Measurements from ENCODE around the gene KCNQ5.

KCNQ5 gene

GRCh38 chr6:73073238-73073637, 451.4 kb downstream of the KCNQ5 start:
- Mint-ChIP-seq H3K4me3 (no peak overlapping the region), H3K27me3 (no peaks in the 10 kb centered on the region), H3K4me1 (no peaks in the 10 kb centered on the region), H3K9me3 (no peaks in the 10 kb centered on the region), H3K36me3 (ENCODE audit: insufficient read depth) (no peaks in the 10 kb centered on the region), H3K27ac (ENCODE audit: low read depth) (no peak overlapping the region)
- DNase-seq (ENCODE audit: low spot score in 2 of 2) = no peak
- ATAC-seq (replicated peaks; ENCODE audit: extremely low read depth, poor library complexity, severe bottlenecking) = no peak

GRCh38 chr6:73074175-73074574, 452.3 kb downstream of the KCNQ5 start:
- Mint-ChIP-seq H3K4me3 (no peak overlapping the region), H3K27me3 (no peaks in the 10 kb centered on the region), H3K36me3 (ENCODE audit: insufficient read depth) (no peaks in the 10 kb centered on the region), H3K4me1 (no peaks in the 10 kb centered on the region), H3K9me3 (no peaks in the 10 kb centered on the region), H3K27ac (ENCODE audit: low read depth) (no peak overlapping the region)
- no peak for DNase-seq (ENCODE audit: low spot score in 2 of 2)
- no peak for ATAC-seq (replicated peaks; ENCODE audit: extremely low read depth, poor library complexity, severe bottlenecking)

DNA sequence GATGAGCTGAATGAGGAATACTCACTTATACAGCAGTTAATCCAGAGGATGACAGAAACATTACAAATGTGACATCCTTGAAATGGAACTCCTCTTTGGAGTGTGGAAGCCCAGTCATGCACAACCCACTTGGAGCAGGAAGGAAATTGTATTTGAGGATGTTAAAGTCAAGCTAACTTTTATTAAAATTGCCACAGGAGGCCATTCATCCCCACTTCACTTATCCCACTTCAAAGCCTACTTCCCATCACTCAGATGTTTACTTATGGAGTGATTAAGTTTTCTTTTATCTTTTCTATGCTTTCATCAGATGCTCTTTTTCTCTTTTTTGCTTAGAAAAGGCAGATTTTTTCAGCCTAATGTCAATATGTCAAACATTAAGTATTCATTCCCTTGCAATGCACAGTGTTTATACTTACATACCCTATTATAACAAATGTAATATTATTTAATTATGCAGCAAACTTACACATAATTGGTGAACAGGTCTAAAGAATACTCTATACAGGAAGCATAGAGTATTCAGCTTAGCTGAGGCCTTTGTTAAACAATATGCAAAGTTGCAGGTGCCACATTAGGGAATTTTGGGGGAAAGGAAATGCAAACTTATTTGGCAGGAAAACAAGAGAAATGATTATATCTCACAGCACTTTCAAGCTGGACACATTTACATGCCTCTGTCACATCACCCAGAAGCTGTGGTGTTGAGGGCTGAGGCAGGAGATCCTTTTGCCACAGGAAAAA, 454.5 kb downstream of the KCNQ5 start:
- DNase-seq (ENCODE audit: low spot score in 2 of 2) (no peak), ATAC-seq (replicated peaks; ENCODE audit: extremely low read depth, poor library complexity, severe bottlenecking) (no peak)
- H3K36me3 Mint-ChIP-seq (ENCODE audit: insufficient read depth) = no peaks in the 10 kb centered on the region
- H3K4me3 Mint-ChIP-seq = no peak overlapping the region
- H3K27me3 Mint-ChIP-seq = no peaks in the 10 kb centered on the region
- H3K27ac Mint-ChIP-seq (ENCODE audit: low read depth) = no peak overlapping the region
- no peaks in the 10 kb centered on the region for H3K9me3 Mint-ChIP-seq
- no peaks in the 10 kb centered on the region for H3K4me1 Mint-ChIP-seq

DNA sequence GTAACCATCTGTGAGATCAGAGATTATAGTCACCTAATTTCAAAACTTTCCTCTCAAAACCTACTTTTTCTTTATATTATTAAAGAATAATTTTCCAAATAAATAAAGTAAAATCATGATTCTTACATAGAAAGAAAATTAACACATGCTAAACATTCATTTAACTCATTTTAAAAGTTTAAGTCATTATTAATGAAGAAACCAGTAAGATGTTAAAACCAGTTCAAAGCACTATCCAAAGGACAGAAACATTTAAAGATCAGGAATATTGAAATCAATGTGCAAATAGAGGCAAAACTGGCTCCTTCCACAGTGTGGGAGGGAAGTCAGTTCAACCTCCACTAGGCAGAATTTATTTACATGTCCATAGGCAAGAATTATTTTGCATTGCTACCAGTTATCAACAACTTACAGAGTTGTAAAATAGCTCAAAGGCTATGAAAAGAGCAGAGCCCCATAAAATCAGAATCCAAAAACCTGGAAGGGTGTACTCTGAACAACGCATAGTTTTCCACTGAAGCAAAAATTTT, 456.5 kb downstream of the KCNQ5 start:
- no peak for ATAC-seq (replicated peaks; ENCODE audit: extremely low read depth, poor library complexity, severe bottlenecking)
- Mint-ChIP-seq H3K27me3 (no peaks in the 10 kb centered on the region), H3K9me3 (no peaks in the 10 kb centered on the region), H3K27ac (ENCODE audit: low read depth) (no peak overlapping the region), H3K4me3 (no peak overlapping the region), H3K4me1 (no peaks in the 10 kb centered on the region), H3K36me3 (ENCODE audit: insufficient read depth) (no peaks in the 10 kb centered on the region)
- DNase-seq (ENCODE audit: low spot score in 2 of 2) = no peak

DNA sequence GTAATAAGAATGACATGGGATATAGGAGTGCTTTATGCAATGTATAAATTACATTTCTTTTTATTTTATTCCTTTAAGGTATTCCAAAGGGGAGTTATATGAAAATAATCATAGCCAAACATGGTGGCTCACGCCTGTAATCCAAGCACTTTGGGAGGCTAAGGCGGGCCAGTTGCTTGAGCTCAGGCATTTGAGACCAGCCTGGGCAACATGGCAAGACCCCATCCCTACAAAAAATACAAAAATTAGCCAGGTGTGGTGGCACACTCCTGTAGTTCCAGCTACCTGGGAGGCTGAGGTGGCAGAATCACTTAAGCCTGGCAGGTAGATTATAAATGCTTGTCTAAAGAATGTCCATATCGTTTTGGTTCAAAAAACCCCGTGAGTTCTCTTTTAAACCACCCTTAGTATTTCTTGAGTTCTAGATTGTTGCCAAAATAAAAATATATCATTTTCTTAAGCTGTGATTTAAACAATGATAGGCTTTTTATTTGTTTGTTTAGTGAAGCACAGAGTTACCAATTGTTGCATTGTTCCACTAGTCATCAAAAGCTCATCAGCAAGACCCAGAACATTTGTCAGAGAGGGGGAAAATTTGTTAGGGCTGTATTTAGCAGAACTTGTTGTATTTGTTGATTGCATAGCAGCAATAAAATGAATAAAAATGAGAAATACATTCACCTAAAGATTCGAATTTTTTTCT, 457.2 kb downstream of the KCNQ5 start:
- no peaks in the 10 kb centered on the region for H3K9me3 Mint-ChIP-seq
- DNase-seq (ENCODE audit: low spot score in 2 of 2) (no peak), ATAC-seq (replicated peaks; ENCODE audit: extremely low read depth, poor library complexity, severe bottlenecking) (no peak)
- H3K4me3 Mint-ChIP-seq = no peak overlapping the region
- H3K27me3 Mint-ChIP-seq = no peaks in the 10 kb centered on the region
- no peak overlapping the region for H3K27ac Mint-ChIP-seq (ENCODE audit: low read depth)
- no peaks in the 10 kb centered on the region for H3K36me3 Mint-ChIP-seq (ENCODE audit: insufficient read depth)
- H3K4me1 Mint-ChIP-seq = no peaks in the 10 kb centered on the region

DNA sequence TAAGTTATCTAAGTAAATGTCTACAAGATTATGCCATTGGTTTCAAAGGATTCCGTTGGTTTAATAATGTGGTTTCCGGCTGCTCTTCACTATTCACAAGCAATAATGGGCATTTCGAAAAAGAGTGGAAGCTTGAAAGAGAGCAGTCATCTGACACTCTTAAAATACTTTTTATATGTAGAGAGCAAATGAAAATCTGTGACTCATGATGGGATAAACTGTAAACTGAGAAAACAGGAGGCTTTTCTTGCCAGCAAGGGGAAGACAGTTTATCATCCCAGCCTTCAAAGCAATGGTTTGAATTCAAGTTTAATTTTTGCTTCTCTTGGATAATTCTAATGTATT, 457.7 kb downstream of the KCNQ5 start:
- ATAC-seq (replicated peaks; ENCODE audit: extremely low read depth, poor library complexity, severe bottlenecking) = no peak
- H3K27ac Mint-ChIP-seq (ENCODE audit: low read depth) = no peak overlapping the region

DNA sequence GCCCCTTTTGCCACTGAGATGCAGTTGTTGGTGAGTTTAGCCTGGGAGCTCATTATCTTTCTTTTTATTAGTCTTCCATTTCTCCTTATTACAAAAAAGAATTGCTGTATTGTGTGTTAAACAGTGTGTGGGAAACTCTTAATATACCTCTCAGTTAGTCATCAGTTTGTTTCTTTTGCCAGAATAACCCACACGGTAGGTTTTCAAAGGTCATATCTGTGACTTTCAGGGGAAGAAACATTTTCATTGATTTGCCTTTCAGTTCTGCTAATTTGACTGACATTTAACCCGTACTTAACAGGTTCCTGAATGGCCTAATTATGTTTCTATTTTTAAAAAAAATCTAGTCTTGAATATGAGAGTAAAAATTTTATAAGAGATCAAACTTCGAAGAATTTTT, 458.1 kb downstream of the KCNQ5 start:
- no peak overlapping the region for H3K27ac Mint-ChIP-seq (ENCODE audit: low read depth)
- DNase-seq (ENCODE audit: low spot score in 2 of 2) = no peak
- H3K4me3 Mint-ChIP-seq = no peak overlapping the region
- no peaks in the 10 kb centered on the region for H3K27me3 Mint-ChIP-seq
- H3K4me1 Mint-ChIP-seq = no peaks in the 10 kb centered on the region
- no peaks in the 10 kb centered on the region for H3K9me3 Mint-ChIP-seq
- H3K36me3 Mint-ChIP-seq (ENCODE audit: insufficient read depth) = no peaks in the 10 kb centered on the region
- ATAC-seq (replicated peaks; ENCODE audit: extremely low read depth, poor library complexity, severe bottlenecking) = no peak

More for the DNA sequence above, 457.7 kb downstream of the KCNQ5 start:
- no peak for DNase-seq (ENCODE audit: low spot score in 2 of 2)
- no peaks in the 10 kb centered on the region for H3K36me3 Mint-ChIP-seq (ENCODE audit: insufficient read depth)
- no peaks in the 10 kb centered on the region for H3K9me3 Mint-ChIP-seq
- H3K4me1 Mint-ChIP-seq = no peaks in the 10 kb centered on the region
- H3K27me3 Mint-ChIP-seq = no peaks in the 10 kb centered on the region
- no peak overlapping the region for H3K4me3 Mint-ChIP-seq

DNA sequence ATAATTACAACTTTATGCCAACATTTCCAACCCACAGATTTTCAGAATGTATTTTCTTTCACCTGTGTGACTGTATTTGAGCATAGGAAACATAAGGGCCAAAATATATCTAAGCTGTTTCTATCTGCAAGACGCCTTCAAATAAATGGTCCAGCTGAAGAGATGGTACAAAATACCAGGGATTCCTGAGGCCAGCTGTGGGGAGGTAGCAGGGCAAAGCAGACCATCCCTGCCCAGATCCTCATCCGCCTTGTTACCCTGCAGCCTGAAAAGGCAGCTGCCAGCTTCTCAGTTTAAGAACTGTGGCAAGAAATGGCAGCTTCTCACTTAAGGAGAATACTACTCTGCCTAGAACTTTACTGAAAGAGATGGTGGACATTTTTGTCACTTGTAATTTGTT, 460.1 kb downstream of the KCNQ5 start:
- Mint-ChIP-seq H3K36me3 (ENCODE audit: insufficient read depth) (no peaks in the 10 kb centered on the region), H3K4me1 (no peaks in the 10 kb centered on the region), H3K27ac (ENCODE audit: low read depth) (no peak overlapping the region), H3K4me3 (no peak overlapping the region), H3K27me3 (no peaks in the 10 kb centered on the region), H3K9me3 (no peaks in the 10 kb centered on the region)
- DNase-seq (ENCODE audit: low spot score in 2 of 2) (no peak), ATAC-seq (replicated peaks; ENCODE audit: extremely low read depth, poor library complexity, severe bottlenecking) (no peak)

DNA sequence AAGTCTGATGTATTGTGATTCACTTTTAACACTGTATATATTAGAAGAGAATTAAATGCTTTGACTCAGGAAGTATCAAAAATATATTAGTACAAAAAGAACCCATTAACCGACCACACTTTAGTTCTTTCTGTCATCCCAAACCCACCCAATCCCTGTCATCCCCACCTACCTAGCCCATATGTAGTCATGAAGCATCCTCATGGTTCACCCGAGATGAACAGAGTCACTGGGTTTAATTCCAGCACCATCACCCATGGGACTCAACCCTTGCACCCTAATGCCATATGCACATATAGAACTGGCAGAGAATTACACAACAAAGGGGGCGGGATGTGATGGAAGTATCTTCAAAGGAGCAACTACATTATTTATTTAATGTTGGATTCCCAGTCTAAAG, 462.0 kb downstream of the KCNQ5 start:
- H3K27ac Mint-ChIP-seq (ENCODE audit: low read depth) = no peak overlapping the region
- no peak overlapping the region for H3K4me3 Mint-ChIP-seq
- no peak for ATAC-seq (replicated peaks; ENCODE audit: extremely low read depth, poor library complexity, severe bottlenecking)
- no peaks in the 10 kb centered on the region for H3K4me1 Mint-ChIP-seq
- no peaks in the 10 kb centered on the region for H3K9me3 Mint-ChIP-seq
- no peak for DNase-seq (ENCODE audit: low spot score in 2 of 2)
- no peaks in the 10 kb centered on the region for H3K27me3 Mint-ChIP-seq
- no peaks in the 10 kb centered on the region for H3K36me3 Mint-ChIP-seq (ENCODE audit: insufficient read depth)

DNA sequence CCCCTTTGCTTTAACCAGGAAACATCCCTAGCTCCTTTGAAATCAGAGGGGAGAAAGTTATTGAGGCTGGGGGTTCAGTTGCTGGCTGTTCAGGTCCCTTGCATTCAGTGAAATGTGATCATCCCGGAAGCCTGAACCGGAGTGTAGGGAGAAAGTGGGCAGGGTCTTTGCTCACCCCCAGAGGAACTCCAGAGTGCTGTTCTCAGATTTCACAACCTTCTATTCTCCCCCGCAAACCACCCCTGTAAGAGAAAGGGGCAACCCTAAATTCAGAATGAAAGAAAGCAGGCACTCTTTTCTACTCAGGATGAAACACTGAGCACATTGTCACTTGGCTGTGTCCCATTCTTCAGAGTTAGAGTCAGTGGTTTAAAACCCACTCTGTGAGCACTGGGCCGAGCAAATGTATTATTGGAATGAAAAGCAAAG, 463.6 kb downstream of the KCNQ5 start:
- DNase-seq (ENCODE audit: low spot score in 2 of 2) (no peak), ATAC-seq (replicated peaks; ENCODE audit: extremely low read depth, poor library complexity, severe bottlenecking) (no peak)
- H3K9me3 Mint-ChIP-seq = no peaks in the 10 kb centered on the region
- H3K36me3 Mint-ChIP-seq (ENCODE audit: insufficient read depth) = no peaks in the 10 kb centered on the region
- H3K4me3 Mint-ChIP-seq = no peak overlapping the region
- no peaks in the 10 kb centered on the region for H3K27me3 Mint-ChIP-seq
- H3K4me1 Mint-ChIP-seq = no peaks in the 10 kb centered on the region
- no peak overlapping the region for H3K27ac Mint-ChIP-seq (ENCODE audit: low read depth)

DNA sequence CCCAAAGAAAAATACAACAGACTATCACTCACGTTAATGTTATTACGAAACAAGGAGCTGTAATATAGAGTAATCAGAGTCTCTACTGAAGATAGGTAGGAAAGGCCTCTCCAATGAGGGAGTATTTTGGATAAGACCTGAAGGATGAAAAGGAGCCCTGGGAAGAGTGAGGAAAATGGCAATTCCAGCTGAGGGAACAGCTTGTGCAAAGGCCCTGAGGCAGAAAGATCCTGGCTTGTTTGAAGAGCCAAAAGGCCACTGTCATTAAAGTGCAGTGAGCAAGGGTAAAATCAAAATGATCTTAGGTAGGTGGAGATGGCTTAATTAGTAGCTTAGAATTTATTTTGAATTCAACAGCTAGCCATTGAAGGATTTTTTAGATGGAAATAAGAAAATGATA, 464.9 kb downstream of the KCNQ5 start:
- no peak for DNase-seq (ENCODE audit: low spot score in 2 of 2)
- ATAC-seq (replicated peaks; ENCODE audit: extremely low read depth, poor library complexity, severe bottlenecking) = no peak
- Mint-ChIP-seq H3K4me3 (no peak overlapping the region), H3K9me3 (no peaks in the 10 kb centered on the region), H3K36me3 (ENCODE audit: insufficient read depth) (no peaks in the 10 kb centered on the region), H3K27ac (ENCODE audit: low read depth) (no peak overlapping the region), H3K4me1 (no peaks in the 10 kb centered on the region), H3K27me3 (no peaks in the 10 kb centered on the region)

DNA sequence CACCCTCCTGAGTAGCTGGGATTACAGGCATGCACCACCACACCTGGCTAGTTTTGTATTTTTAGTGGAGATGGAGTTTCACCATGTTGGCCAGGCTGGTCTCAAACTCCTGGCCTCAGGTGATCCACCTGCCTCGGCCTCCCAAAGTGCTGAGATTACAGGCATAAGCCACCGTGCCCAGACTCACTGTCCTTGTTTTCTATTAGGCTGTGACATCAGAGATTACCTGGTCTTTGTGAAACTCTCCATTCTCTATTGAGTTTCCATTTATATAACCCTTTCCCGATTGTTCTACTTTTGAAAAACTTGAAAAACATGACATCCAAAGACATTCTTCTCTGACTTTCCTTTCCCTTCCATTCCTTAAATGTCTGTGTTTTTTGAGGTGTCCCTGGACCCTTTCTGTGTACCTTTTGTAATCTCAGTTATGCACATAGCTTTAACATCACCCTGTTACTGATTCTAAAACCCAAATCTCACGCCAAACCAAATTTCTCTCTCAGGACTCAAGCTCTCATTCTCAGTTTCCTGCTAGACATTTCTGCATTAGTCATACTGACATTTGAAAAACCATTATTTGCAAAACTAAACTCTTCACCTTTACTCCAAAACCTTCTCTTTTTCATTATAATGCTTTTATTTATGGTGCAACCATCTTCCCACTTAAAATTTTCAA, 466.4 kb downstream of the KCNQ5 start:
- H3K27ac Mint-ChIP-seq (ENCODE audit: low read depth) = peak overlapping the region; percentile 22
- no peaks in the 10 kb centered on the region for H3K4me1 Mint-ChIP-seq
- peaks cover 3% of the 10 kb centered on the region for H3K9me3 Mint-ChIP-seq
- H3K27me3 Mint-ChIP-seq = no peaks in the 10 kb centered on the region
- DNase-seq (ENCODE audit: low spot score in 2 of 2) (no peak), ATAC-seq (replicated peaks; ENCODE audit: extremely low read depth, poor library complexity, severe bottlenecking) (no peak)
- H3K36me3 Mint-ChIP-seq (ENCODE audit: insufficient read depth) = no peaks in the 10 kb centered on the region
- no peak overlapping the region for H3K4me3 Mint-ChIP-seq

DNA sequence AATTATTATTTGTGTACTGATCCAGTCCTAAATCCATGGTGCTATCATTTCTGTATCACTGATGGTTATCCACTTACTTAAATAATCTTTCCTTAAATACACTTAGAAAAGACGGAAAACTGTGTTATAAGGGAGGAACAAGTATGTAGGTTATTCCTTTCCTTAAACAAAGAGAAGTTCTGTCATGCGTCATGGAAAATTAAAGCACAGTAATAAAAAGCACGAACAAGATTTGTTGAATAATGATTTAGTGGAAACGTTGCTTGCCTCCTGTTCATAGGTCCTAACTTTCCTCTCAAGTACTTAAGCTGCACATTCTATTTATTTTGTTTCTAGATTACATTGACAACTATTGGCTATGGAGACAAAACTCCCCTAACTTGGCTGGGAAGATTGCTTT, 483.1 kb downstream of the KCNQ5 start:
- no peak for DNase-seq (ENCODE audit: low spot score in 2 of 2)

More for the DNA sequence above, 483.1 kb downstream of the KCNQ5 start:
- Mint-ChIP-seq H3K4me3 (no peak overlapping the region), H3K27ac (ENCODE audit: low read depth) (no peak overlapping the region), H3K27me3 (no peaks in the 10 kb centered on the region), H3K4me1 (no peaks in the 10 kb centered on the region), H3K36me3 (ENCODE audit: insufficient read depth) (peaks cover 2% of the 10 kb centered on the region), H3K9me3 (peaks cover 6% of the 10 kb centered on the region)
- ATAC-seq (replicated peaks; ENCODE audit: extremely low read depth, poor library complexity, severe bottlenecking) = no peak
